ENCODE measurements around the gene GNPNAT1.
"Not testable (repeated sequence)": the region's sequence is repeated elsewhere in the genome, so short reads cannot be mapped to it uniquely, and the experiment has no call there.

Gene GNPNAT1

DNA sequence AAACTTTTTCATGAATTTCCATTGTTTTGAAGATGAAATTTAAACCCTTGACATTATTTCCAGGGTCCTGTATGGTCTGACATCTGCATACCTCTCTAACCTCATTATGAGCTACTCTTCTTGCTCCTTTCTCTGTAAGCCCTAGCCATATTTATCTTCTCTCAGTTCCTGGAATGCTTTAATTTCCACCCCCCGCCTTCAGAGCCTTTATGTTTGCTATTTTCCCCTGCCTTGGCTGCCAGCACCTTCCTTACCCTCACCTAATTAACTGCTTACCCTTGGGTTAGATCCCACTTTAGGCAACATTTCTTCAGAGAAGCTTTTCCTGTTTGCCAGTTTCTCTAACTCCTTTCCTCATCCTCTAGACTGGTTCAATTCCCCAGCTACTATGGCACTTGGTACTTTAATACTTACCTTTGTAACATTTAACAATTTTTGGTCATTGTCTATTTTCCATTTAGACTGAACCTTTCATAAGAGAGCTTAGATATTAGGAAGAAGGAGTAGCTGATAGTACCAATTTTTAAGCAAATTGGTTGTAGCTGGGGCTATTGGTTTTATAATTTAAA is 55.4 kb downstream of the GNPNAT1 start:
- TF ChIP-seq JUND (IDR thresholded peaks at IDR 0.05; ENCODE audit: low read depth), result no peak
- in situ Hi-C loops (cut with HindIII; ENCODE audit: low pct_unique_long_range_greater_than_20kb, low sequenced_read_pairs), result no loop called here
- peak in 1 of 2 experiments; percentile 42 for DNase-seq (ENCODE audit: low read depth in 1 of 2, low spot score in 1 of 2)

DNA sequence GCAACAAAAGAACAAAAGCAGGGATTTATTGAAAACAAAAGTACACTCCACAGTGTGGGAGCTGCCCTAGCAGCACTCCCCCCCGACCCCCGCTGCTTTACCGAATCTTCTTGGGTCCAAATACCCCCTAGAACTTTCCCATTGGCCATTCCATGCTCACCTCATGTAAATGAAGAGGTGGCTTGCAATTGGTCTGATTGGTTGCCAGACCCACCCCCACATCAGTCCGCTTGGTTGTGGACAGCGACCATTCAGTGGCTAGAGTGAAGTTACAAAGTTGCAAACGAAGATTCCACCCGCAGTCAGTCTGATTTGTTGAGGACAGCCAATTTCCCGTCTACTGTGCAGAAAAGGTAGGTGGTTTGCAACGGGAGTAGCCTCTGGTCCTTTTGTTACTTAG is 57.6 kb downstream of the GNPNAT1 start:
- TF ChIP-seq JUND (IDR thresholded peaks at IDR 0.05; ENCODE audit: low read depth), result no peak
- DNase-seq (ENCODE audit: low read depth in 1 of 2, low spot score in 1 of 2), result no peak
- in situ Hi-C loops (cut with HindIII; ENCODE audit: low pct_unique_long_range_greater_than_20kb, low sequenced_read_pairs), result no loop called here

DNA sequence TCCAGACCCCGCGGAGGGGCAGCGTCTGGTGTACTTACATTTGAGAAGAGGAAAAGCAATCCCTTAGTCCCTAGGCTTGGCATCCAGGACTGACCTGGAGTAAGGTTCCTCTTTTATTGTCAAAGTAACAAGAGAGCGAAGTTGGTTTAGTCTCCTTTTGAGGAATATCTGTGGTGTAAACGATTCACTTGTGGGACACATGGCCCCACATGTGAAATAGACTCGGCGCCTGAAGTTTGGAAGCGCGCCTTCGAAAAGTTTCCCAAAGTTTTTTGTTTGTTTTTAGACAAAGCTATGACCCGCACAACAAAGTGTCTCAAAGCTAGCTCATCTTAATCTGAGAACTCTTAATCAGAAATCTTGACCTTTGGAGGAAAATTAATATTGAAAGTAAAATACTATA is 60.7 kb downstream of the GNPNAT1 start:
- DNase-seq (ENCODE audit: low read depth in 1 of 2, low spot score in 1 of 2), result peak in 1 of 2 experiments; percentile 49
- TF ChIP-seq JUND (IDR thresholded peaks at IDR 0.05; ENCODE audit: low read depth), result no peak
- in situ Hi-C loops (cut with HindIII; ENCODE audit: low pct_unique_long_range_greater_than_20kb, low sequenced_read_pairs), result no loop called here

DNA sequence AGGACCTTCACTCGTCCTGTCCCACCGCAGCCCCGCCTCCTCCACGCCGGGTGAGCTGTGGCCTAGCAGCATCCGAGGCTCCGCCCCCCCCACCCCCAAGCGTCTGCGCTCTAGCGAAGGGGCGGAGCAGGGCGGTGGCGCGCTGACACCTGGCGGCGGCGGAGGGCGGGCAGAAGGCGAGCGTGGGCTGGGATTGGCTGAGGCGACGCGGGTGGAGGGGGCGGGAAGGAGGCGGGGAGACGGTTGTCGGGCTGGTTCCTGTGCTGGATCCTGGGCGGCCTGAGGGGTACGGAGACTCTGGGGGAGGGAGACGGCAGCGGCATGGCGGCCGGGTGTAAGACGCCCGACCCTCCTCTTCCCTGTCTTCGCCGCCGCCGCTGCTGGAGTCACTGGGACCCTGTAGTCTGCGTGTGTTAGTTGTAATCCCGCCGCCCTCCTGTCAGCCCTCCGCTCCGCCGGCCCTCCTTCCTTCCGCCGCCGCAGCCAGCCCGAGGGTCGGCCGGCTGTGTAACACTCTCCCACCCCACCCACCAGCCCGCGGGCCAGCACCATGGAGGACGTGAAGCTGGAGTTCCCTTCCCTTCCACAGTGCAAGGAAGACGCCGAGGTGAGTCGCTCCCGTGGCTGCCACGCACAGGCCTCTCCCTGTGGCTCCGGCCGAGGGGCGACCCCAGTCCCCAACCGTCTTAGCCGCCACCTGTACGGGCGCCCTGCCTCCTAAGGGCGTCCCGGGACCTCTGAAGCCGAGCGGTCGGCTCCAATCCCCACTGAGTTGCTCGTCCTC is 61.3 kb downstream of the GNPNAT1 start, which contains the start of gene STYX:
TSS of gene STYX (plus strand) at position 242 of the 784 bp plus-strand sequence. CDS start at position 551, 309 bp downstream.
- no peak for TF ChIP-seq JUND (IDR thresholded peaks at IDR 0.05; ENCODE audit: low read depth)
- in situ Hi-C loops (cut with HindIII; ENCODE audit: low pct_unique_long_range_greater_than_20kb, low sequenced_read_pairs), result no loop called here
- peak; percentile 54 to 100 for DNase-seq (ENCODE audit: low read depth in 1 of 2, low spot score in 1 of 2)

DNA sequence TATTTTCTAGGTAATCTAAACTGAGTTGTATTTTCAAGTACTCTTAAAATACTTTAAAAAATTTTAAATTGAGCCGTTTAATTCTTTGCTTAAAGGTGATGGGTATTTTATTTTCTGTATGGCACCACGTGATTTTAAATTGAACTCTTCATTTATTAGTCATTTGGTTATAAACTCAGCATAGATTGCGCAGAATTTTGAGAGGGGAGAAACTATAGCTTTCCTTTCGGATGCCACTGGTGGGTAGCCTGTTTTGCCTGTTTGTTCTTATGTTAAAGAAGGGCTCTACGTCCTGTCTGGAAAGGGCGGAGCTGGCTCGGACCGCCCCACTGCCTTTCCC is 61.9 kb downstream of the GNPNAT1 start:
- in situ Hi-C loops (cut with HindIII; ENCODE audit: low pct_unique_long_range_greater_than_20kb, low sequenced_read_pairs), result no loop called here
- DNase-seq (ENCODE audit: low read depth in 1 of 2, low spot score in 1 of 2), result no peak
- TF ChIP-seq JUND (IDR thresholded peaks at IDR 0.05; ENCODE audit: low read depth), result no peak

DNA sequence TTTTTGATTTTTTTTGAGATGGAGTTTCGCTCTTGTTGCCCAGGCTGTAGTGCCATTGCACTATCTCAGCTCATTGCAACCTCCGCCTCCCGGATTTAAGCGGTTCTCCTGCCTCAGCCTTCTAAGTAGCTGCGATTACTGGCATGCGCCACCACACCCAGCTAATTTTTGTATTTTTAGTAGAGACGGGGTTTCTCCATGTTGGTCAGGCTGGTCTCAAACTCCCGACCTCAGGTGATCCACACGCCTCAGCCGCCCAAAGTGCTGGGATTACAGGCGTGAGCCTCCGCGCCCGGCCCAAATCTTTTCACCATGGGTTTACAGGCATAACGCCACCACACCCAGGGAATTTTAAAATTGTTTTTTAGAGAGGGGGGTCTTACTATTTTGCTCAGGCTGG is 62.4 kb downstream of the GNPNAT1 start:
- in situ Hi-C loops (cut with HindIII; ENCODE audit: low pct_unique_long_range_greater_than_20kb, low sequenced_read_pairs); DNase-seq (ENCODE audit: low read depth in 1 of 2, low spot score in 1 of 2): not testable (repeated sequence)

DNA sequence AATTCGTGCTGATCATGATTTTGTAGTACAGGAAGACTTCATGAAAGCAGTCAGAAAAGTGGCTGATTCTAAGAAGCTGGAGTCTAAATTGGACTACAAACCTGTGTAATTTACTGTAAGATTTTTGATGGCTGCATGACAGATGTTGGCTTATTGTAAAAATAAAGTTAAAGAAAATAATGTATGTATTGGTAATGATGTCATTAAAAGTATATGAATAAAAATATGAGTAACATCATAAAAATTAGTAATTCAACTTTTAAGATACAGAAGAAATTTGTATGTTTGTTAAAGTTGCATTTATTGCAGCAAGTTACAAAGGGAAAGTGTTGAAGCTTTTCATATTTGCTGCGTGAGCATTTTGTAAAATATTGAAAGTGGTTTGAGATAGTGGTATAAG is 63.9 kb downstream of the GNPNAT1 start:
- DNase-seq (ENCODE audit: low read depth in 1 of 2, low spot score in 1 of 2); in situ Hi-C loops (cut with HindIII; ENCODE audit: low pct_unique_long_range_greater_than_20kb, low sequenced_read_pairs): not testable (repeated sequence)

Measured in T47D (cell line).